ENCODE measurements around the gene FES.
A peak's percentile ranks its signal among the peaks of the same experiment; 100 is the strongest.

FES gene

DNA sequence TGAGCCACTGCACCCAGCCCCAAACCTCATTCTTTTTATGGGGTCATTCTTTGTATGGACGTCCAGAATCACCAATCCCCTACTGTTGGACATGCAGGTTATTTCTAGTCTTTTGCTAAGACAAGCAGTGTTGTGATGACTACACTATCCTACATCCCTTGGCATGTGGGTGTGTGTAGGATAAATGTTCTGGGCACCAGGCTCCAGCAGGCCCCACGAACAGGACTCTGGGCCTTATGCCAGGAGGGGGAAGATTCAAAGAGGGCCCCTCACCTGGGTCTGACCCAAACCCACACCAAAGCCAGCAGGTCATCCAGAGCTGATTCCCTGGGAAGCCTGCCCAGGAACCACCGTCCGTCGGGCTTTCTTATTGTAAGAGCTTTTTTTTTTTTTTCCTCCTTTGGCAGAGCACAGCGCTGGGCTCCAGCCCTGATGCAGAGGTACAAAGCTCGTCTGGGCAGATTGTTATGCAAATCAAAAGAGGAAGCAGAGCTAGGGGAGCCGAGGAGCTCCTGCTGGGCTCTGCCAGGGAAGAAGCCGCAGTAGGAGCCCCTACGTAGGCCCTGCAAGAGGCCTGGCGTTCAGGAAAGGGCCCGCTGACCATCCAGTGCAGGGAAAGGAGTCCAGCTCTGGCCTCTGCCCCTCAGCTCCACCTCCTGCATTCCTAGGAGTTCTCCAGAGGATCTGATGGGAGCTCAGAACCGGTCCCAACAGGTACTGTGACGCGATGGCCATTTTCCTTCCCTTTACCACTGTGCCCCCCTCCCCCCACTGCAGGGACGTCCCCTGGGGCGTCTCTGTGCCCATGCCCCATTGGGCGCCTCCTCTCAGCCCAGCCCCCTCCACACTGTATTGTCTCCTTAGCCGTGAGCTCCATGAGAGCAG is 44.9 kb upstream of the FES start:
- H3K9me2 ChIP-seq (ENCODE audit: low read depth, low read length): no peaks in the 10 kb centered on the region
- H3K79me2 ChIP-seq (ENCODE audit: insufficient read depth, low read length): no peaks in the 10 kb centered on the region
- peaks cover 24% of the 10 kb centered on the region for H3K4me1 ChIP-seq (ENCODE audit: insufficient read depth, low read length, severe bottlenecking)
- H3F3A ChIP-seq (ENCODE audit: insufficient read depth, low read length): no peaks in the 10 kb centered on the region
- H3K9ac ChIP-seq (ENCODE audit: low read length): peak overlapping the region; percentile 45; the same call in 1 of the 2 replicates
- peak overlapping the region; percentile 28 for H3K27ac ChIP-seq (ENCODE audit: low read depth, low read length, poor library complexity, severe bottlenecking)
- no peaks in the 10 kb centered on the region for H4K20me1 ChIP-seq (ENCODE audit: insufficient read depth, low read length)
- peak overlapping the region; percentile 53 for H3K4me3 ChIP-seq (ENCODE audit: low read depth, low read length, poor library complexity, severe bottlenecking)
- H2AFZ ChIP-seq (ENCODE audit: low read length): no peak overlapping the region
- peaks cover 4% of the 10 kb centered on the region; the same call in 1 of the 2 replicates for H3K27me3 ChIP-seq (ENCODE audit: insufficient read depth, low read length)
- TF ChIP-seq, protein P1, sequence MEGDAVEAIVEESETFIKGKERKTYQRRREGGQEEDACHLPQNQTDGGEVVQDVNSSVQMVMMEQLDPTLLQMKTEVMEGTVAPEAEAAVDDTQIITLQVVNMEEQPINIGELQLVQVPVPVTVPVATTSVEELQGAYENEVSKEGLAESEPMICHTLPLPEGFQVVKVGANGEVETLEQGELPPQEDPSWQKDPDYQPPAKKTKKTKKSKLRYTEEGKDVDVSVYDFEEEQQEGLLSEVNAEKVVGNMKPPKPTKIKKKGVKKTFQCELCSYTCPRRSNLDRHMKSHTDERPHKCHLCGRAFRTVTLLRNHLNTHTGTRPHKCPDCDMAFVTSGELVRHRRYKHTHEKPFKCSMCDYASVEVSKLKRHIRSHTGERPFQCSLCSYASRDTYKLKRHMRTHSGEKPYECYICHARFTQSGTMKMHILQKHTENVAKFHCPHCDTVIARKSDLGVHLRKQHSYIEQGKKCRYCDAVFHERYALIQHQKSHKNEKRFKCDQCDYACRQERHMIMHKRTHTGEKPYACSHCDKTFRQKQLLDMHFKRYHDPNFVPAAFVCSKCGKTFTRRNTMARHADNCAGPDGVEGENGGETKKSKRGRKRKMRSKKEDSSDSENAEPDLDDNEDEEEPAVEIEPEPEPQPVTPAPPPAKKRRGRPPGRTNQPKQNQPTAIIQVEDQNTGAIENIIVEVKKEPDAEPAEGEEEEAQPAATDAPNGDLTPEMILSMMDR (IDR thresholded peaks at IDR 0.05; ENCODE audit: low read length): no peak
- TF ChIP-seq EZH2 (IDR thresholded peaks at IDR 0.05; ENCODE audit: borderline replicate concordance, low read length): no peak
- H3K4me2 ChIP-seq (ENCODE audit: low read length): peak overlapping the region; percentile 65
- H3K9me3 ChIP-seq (ENCODE audit: low read length): no peaks in the 10 kb centered on the region
- H3K36me3 ChIP-seq (ENCODE audit: insufficient read depth, low read length): no peaks in the 10 kb centered on the region

DNA sequence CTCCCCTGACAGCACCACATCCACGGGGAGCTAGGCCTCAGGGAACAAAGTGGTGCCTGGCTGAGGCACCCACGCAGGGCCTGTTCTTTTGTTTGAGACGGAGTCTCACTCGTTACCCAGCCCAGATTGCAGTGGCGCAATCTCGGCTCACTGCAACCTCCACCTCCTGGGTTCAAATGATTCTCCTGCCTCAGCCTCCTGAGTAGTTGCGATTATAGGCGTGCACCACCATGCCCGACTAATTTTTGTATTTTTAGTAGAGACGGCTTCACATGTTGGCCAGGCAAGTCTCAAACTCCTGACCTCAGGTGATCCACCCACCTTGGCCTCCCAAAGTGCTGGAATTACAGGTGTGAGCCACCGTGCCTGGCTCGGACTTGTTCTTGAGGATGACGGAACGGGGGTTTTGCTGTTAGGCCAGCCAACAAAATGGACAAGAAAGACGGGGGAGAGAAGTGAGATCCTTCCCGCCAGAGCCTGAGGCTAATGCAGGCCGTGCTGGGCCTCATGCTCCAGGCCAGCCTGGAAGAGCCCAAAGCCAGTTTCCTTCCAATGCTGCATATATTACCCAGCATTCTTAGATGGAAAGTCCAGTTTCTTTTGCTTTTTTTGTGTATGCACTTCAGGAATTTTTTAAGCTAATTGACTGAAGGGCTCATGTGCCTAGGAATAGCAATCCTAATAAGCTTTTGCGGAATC is 44.0 kb upstream of the FES start:
- Histone ChIP-seq H2AFZ (ENCODE audit: low read length) (no peak overlapping the region), H3K27me3 (ENCODE audit: insufficient read depth, low read length) (no peaks in the 10 kb centered on the region; the same call in 1 of the 2 replicates), H3K4me1 (ENCODE audit: insufficient read depth, low read length, severe bottlenecking) (peaks cover 24% of the 10 kb centered on the region), H3K27ac (ENCODE audit: low read depth, low read length, poor library complexity, severe bottlenecking) (no peak overlapping the region), H3K4me2 (ENCODE audit: low read length) (peak overlapping the region; percentile 65), H4K20me1 (ENCODE audit: insufficient read depth, low read length) (no peaks in the 10 kb centered on the region), H3K9me2 (ENCODE audit: low read depth, low read length) (no peaks in the 10 kb centered on the region), H3K9me3 (ENCODE audit: low read length) (no peaks in the 10 kb centered on the region), H3F3A (ENCODE audit: insufficient read depth, low read length) (no peaks in the 10 kb centered on the region), H3K36me3 (ENCODE audit: insufficient read depth, low read length) (no peaks in the 10 kb centered on the region), H3K4me3 (ENCODE audit: low read depth, low read length, poor library complexity, severe bottlenecking) (peak overlapping the region; percentile 53), H3K9ac (ENCODE audit: low read length) (peak overlapping the region; percentile 45; the same call in 1 of the 2 replicates), H3K79me2 (ENCODE audit: insufficient read depth, low read length) (no peaks in the 10 kb centered on the region)
- TF ChIP-seq, protein P1 (IDR thresholded peaks at IDR 0.05; ENCODE audit: low read length): no peak
- TF ChIP-seq EZH2 (IDR thresholded peaks at IDR 0.05; ENCODE audit: borderline replicate concordance, low read length): no peak

DNA sequence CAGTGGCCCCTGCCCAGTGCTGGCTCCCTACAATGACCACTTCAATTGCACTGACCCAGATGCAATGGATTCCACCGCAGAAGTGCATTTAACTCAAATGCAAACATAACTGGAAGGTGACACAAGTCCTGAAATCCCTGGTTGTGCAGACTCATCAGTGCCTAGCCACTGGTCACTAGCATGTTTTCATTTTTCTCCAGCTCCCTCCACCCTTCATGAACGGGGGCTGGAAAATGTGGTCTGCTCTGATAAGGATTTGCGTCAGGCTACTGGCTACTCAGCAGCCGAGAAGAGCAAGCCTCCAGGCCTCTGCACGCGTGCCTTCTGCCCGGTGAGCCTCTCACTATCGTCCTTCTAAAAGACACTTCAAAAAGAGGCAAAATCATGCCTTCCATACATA is 43.4 kb upstream of the FES start:
- Histone ChIP-seq H3K4me3 (ENCODE audit: low read depth, low read length, poor library complexity, severe bottlenecking) (no peak overlapping the region), H3K4me1 (ENCODE audit: insufficient read depth, low read length, severe bottlenecking) (peaks cover 24% of the 10 kb centered on the region), H3K27ac (ENCODE audit: low read depth, low read length, poor library complexity, severe bottlenecking) (no peak overlapping the region), H3K9me2 (ENCODE audit: low read depth, low read length) (no peaks in the 10 kb centered on the region), H3K79me2 (ENCODE audit: insufficient read depth, low read length) (no peaks in the 10 kb centered on the region), H3K4me2 (ENCODE audit: low read length) (no peak overlapping the region), H3K9ac (ENCODE audit: low read length) (no peak overlapping the region), H3K27me3 (ENCODE audit: insufficient read depth, low read length) (no peaks in the 10 kb centered on the region; the same call in 1 of the 2 replicates), H3F3A (ENCODE audit: insufficient read depth, low read length) (no peaks in the 10 kb centered on the region), H3K9me3 (ENCODE audit: low read length) (no peaks in the 10 kb centered on the region), H3K36me3 (ENCODE audit: insufficient read depth, low read length) (no peaks in the 10 kb centered on the region), H2AFZ (ENCODE audit: low read length) (no peak overlapping the region), H4K20me1 (ENCODE audit: insufficient read depth, low read length) (no peaks in the 10 kb centered on the region)
- no peak for TF ChIP-seq EZH2 (IDR thresholded peaks at IDR 0.05; ENCODE audit: borderline replicate concordance, low read length)
- TF ChIP-seq, protein P1 (IDR thresholded peaks at IDR 0.05; ENCODE audit: low read length): no peak

Measured in OCI-LY1 (cell line).